H9 (cell line): ENCODE measurements around the gene POLR2M. TPM values are rescaled to one million over a fixed set of nuclear protein-coding genes. Genes with fewer than 3 reads are reported as not detected.

Source experiments
- DNase-seq: peaks from one replicate; pipeline ENCODE4 v3.0.0-alpha.2; 2017
- H2AFZ ChIP-seq: one replicate; pipeline ENCODE4 v1.6.1; 2013; ENCODE audit warnings: mild to moderate bottlenecking, low read length, control low read depth, moderate library complexity
- H2AK5ac ChIP-seq: 2 replicates; pipeline ENCODE4 v1.6.1; 2013; ENCODE audit warnings: low read length, control low read depth, mixed read lengths; ENCODE audit not compliant: insufficient read length
- H2BK120ac ChIP-seq: one replicate; pipeline ENCODE4 v1.6.1; 2013; ENCODE audit warnings: low read depth, mild to moderate bottlenecking, low read length, control low read depth, inconsistent platforms; ENCODE audit not compliant: poor library complexity, severe bottlenecking
- H2BK12ac ChIP-seq: 2 replicates; pipeline ENCODE4 v1.6.1; 2013; ENCODE audit warnings: low read length, control low read depth, mixed read lengths, low read depth; ENCODE audit not compliant: insufficient read length
- H2BK15ac ChIP-seq: 2 replicates; pipeline ENCODE4 v1.6.1; 2013; ENCODE audit warnings: low read depth, low read length, control low read depth
- H2BK20ac ChIP-seq: one replicate; pipeline ENCODE4 v1.6.1; 2013; ENCODE audit warnings: low read depth, mild to moderate bottlenecking, low read length, control low read depth, inconsistent platforms; ENCODE audit not compliant: poor library complexity, severe bottlenecking
- H2BK5ac ChIP-seq: 2 replicates; pipeline ENCODE4 v1.6.1; 2013; ENCODE audit warnings: low read length, control low read depth, mixed read lengths; ENCODE audit not compliant: insufficient read length
- H3K14ac ChIP-seq: 2 replicates; pipeline ENCODE4 v1.6.1; 2013; ENCODE audit warnings: low read length, control low read depth; ENCODE audit not compliant: insufficient read depth
- H3K18ac ChIP-seq: 2 replicates; pipeline ENCODE4 v1.6.1; 2013; ENCODE audit warnings: low read depth, mild to moderate bottlenecking, mixed read lengths, low read length, control low read depth; ENCODE audit not compliant: insufficient read length
- H3K23ac ChIP-seq: 2 replicates; pipeline ENCODE4 v1.6.1; 2013; ENCODE audit warnings: low read length, control low read depth, mixed read lengths, low read depth; ENCODE audit not compliant: insufficient read length
- H3K23me2 ChIP-seq: 2 replicates; pipeline ENCODE4 v1.6.1; 2013; ENCODE audit warnings: low read depth, mild to moderate bottlenecking, mixed read lengths, low read length, control low read depth; ENCODE audit not compliant: insufficient read length, poor library complexity, severe bottlenecking
- H3K27ac ChIP-seq: 2 replicates; pipeline ENCODE4 v1.5.1; 2013; ENCODE audit warnings: low read length, control low read depth, mixed read lengths, low read depth; ENCODE audit not compliant: insufficient read length
- H3K27me3 ChIP-seq: 2 replicates; pipeline ENCODE4 v1.6.1; 2013; ENCODE audit warnings: low read length, control low read depth, inconsistent platforms; ENCODE audit not compliant: insufficient read depth
- H3K4ac ChIP-seq: 2 replicates; pipeline ENCODE4 v1.6.1; 2013; ENCODE audit warnings: low read depth, mild to moderate bottlenecking, control low read depth, inconsistent platforms, low read length, moderate library complexity
- H3K4me1 ChIP-seq: 2 replicates; pipeline ENCODE4 v1.6.1; 2013; ENCODE audit warnings: low read length, control low read depth, inconsistent platforms; ENCODE audit not compliant: insufficient read depth
- H3K4me2 ChIP-seq: 2 replicates; pipeline ENCODE4 v1.6.1; 2013; ENCODE audit warnings: low read length, control low read depth, mixed read lengths; ENCODE audit not compliant: insufficient read length, insufficient read depth
- H3K56ac ChIP-seq: 2 replicates; pipeline ENCODE4 v1.6.1; 2013; ENCODE audit warnings: low read depth, mild to moderate bottlenecking, mixed read lengths, low read length, control low read depth; ENCODE audit not compliant: insufficient read length
- H3K79me1 ChIP-seq: 2 replicates; pipeline ENCODE4 v1.6.1; 2013; ENCODE audit warnings: low read depth, mild to moderate bottlenecking, moderate library complexity, low read length, control low read depth, inconsistent platforms; ENCODE audit not compliant: insufficient read depth, poor library complexity, severe bottlenecking
- H3K79me2 ChIP-seq: 2 replicates; pipeline ENCODE4 v1.6.1; 2013; ENCODE audit warnings: low read length, control low read depth, inconsistent platforms; ENCODE audit not compliant: insufficient read depth
- H3K9ac ChIP-seq: 2 replicates; pipeline ENCODE4 v1.6.1; 2013; ENCODE audit warnings: low read length, control low read depth, mixed read lengths; ENCODE audit not compliant: insufficient read length; ENCODE audit errors: extremely low read depth
- H3K9me3 ChIP-seq: one replicate; pipeline ENCODE4 v1.6.1; 2013; ENCODE audit warnings: low read depth, low read length, inconsistent platforms; ENCODE audit not compliant: control insufficient read depth
- H3T11ph ChIP-seq: one replicate; pipeline ENCODE4 v1.6.1; 2013; ENCODE audit warnings: mild to moderate bottlenecking, low read length, control low read depth, inconsistent platforms
- H4K20me1 ChIP-seq: one replicate; pipeline ENCODE4 v1.6.1; 2013; ENCODE audit not compliant: control insufficient read depth, insufficient read length, insufficient read depth
- H4K5ac ChIP-seq: 2 replicates; pipeline ENCODE4 v1.6.1; 2013; ENCODE audit warnings: low read depth, mild to moderate bottlenecking, mixed read lengths, low read length, control low read depth; ENCODE audit not compliant: insufficient read length
- H4K8ac ChIP-seq: replicated peaks from 2 replicates; pipeline ENCODE4 v1.6.1; 2013; ENCODE audit warnings: low read length, control low read depth, mixed read lengths, low read depth; ENCODE audit not compliant: insufficient read length
- H4K91ac ChIP-seq: 2 replicates; pipeline ENCODE4 v1.6.1; 2013; ENCODE audit warnings: low read depth, mild to moderate bottlenecking, moderate library complexity, mixed read lengths, low read length, control low read depth; ENCODE audit not compliant: insufficient read length
- H3K27ac Mint-ChIP-seq, 3 experiments: 2 replicates in 2 of 3; 3 replicates in 1 of 3; pipeline ENCODE4 v1.8.0; 2020 to 2021; ENCODE audit warnings: mixed read lengths in 3 of 3, mild to moderate bottlenecking in 1 of 3, moderate library complexity in 1 of 3
- H3K27me3 Mint-ChIP-seq: 2 replicates; pipeline ENCODE4 v1.8.0; 2021; ENCODE audit warnings: low read depth, mild to moderate bottlenecking, moderate library complexity, mixed read lengths
- H3K36me3 Mint-ChIP-seq, 3 experiments: 2 replicates in 2 of 3; 3 replicates in 1 of 3; pipeline ENCODE4 v1.8.0; 2020 to 2021; ENCODE audit warnings: low read depth in 3 of 3, mixed read lengths in 3 of 3; ENCODE audit not compliant: insufficient read depth in 1 of 3
- H3K4me1 Mint-ChIP-seq, 2 experiments: 2 replicates each; pipeline ENCODE4 v1.8.0; 2020; ENCODE audit warnings: mixed read lengths in 2 of 2
- H3K4me3 Mint-ChIP-seq, 2 experiments: 2 replicates in 1 of 2; 3 replicates in 1 of 2; pipeline ENCODE4 v1.8.0; 2020 to 2021; ENCODE audit warnings: mild to moderate bottlenecking in 2 of 2, mixed read lengths in 2 of 2, moderate library complexity in 1 of 2
- H3K9me3 Mint-ChIP-seq, 2 experiments: 2 replicates in 1 of 2; 3 replicates in 1 of 2; pipeline ENCODE4 v1.8.0; 2020; ENCODE audit warnings: mild to moderate bottlenecking in 2 of 2, mixed read lengths in 2 of 2, moderate library complexity in 1 of 2
- CTCF ChIP-seq: fragments of 200-600 bp; sonication (generic); conservative IDR thresholded peaks from 3 replicates; pipeline ENCODE4 v1.8.0; 2021; ENCODE audit warnings: antibody characterized with exemption, mild to moderate bottlenecking
- WGBS: extraction: QIAGEN DNeasy Blood & Tissue Kit; methylation state at CpG from one replicate; pipeline ENCODE4 v1.1.7; 2013; ENCODE audit warnings: missing lambda C conversion rate, low lambda C conversion rate, mixed read lengths; ENCODE audit not compliant: insufficient read length; ENCODE audit errors: extremely low coverage; 5-methylcytosine and 5-hydroxymethylcytosine counted together
- total RNA-seq: library from RNA; stranded (reverse); gene quantifications from 2 replicates; pipeline ENCODE4 v1.2.1, GENCODE V29; 2021

Gene POLR2M
- total RNA-seq, 1 experiment from 2014 or later, result 67.3 TPM

DNA sequence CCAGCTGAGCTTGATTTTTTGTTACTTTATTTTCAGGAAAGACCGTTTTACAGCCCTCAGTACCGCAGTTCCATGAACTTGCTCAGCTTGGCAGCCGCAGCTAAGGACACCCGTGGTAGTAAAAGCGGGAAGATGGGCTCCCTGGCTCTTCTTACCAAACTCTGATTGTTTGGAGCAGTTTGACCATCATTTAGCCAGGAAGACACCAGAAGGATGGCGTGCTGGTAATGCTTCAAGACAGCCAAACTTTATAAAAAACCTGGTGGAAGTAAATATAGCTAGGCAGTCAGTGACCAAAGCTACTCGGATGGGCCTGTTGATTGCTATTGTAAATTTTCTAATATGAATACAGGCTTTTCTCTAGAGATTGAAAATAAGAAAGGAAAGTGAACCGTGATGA lies 28.9 kb downstream of the POLR2M start:
- Mint-ChIP-seq H3K27me3 (0 out of 2 replicates have a peak, but pooled peaks cover 2% of the 10 kb centered on the region), H3K27ac (no peak overlapping the region), H3K36me3 (no peaks in the 10 kb centered on the region; a peak in 1 of 7 replicates), H3K4me1 (peaks cover 9 to 16% of the 10 kb centered on the region in 2 experiments; a peak in 3 of 4 replicates), H3K4me3 (no peak overlapping the region), H3K9me3 (peaks cover 0 to 2% of the 10 kb centered on the region in 2 experiments; a peak in 1 of 5 replicates)
- Histone ChIP-seq H2AK5ac (no peak overlapping the region), H2BK12ac (no peak overlapping the region), H3K27me3 (no peaks in the 10 kb centered on the region), H4K8ac (no peak overlapping the region), H4K5ac (no peak overlapping the region), H3K9ac (no peak overlapping the region), H3T11ph (no peak overlapping the region), H3K4me2 (no peak overlapping the region), H3K27ac (no peak overlapping the region), H4K91ac (no peak overlapping the region), H3K23ac (no peak overlapping the region), H3K4me1 (no peaks in the 10 kb centered on the region), H2BK120ac (no peak overlapping the region), H3K18ac (no peak overlapping the region), H4K20me1 (no peaks in the 10 kb centered on the region), H2BK5ac (no peak overlapping the region), H2AFZ (no peak overlapping the region), H3K56ac (no peak overlapping the region), H2BK20ac (no peak overlapping the region), H3K79me1 (no peaks in the 10 kb centered on the region), H3K23me2 (no peaks in the 10 kb centered on the region), H2BK15ac (no peak overlapping the region), H3K4ac (no peak overlapping the region), H3K79me2 (no peaks in the 10 kb centered on the region), H3K9me3 (no peaks in the 10 kb centered on the region), H3K14ac (no peak overlapping the region)
- no peak for DNase-seq
- WGBS, result no CpG with 5 or more reads among the region's 8 CpGs
- no peak for TF ChIP-seq CTCF
